RKO (cell line): ENCODE measurements around the gene TOP2B.
A peak's percentile ranks its signal among the peaks of the same experiment; 100 is the strongest.

Experiments
- DNase-seq: peaks from one replicate; pipeline ENCODE4 v3.0.0-alpha.2; 2016; ENCODE audit warnings: low spot score

The TOP2B gene

DNA sequence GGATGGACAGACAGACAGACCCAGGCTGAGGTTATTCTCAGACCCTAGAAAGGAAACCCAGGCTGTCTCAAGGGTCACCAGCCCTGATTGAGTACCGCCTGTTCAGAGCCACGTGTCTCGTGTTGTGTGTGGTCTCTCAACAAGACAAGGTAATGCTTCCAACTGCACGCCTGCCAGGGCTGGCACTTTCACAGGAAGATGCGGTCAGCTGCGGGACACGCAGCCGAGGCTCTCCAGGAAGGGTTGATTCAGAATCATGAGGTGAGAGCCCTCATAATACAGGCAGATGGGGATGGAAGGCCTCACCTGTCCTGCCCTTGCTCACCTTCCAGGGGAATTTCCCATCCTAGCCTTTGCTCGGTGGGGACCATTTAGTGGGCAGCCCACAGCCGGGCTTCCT, 81.4 kb downstream of the TOP2B start:
- no peak for DNase-seq

DNA sequence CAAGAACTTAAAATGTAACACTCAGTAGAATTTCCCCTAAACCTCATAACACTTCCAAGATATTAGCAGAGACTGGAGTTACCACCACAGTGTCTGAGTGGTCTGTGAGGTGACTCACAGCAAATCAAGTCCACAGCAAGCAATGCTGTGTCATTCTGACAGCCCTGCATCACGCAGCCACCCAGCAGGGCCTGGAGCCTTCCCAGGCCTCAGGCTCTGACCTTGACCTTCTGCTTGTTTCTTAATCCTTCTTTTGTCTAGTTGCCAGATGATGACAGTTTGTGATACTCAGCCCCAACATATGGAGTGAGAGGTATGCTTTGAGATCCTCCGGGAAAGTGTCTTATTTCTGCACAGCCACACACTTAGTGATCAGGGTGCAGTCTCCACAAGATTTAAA, 82.5 kb downstream of the TOP2B start:
- DNase-seq: peak; percentile 76

DNA sequence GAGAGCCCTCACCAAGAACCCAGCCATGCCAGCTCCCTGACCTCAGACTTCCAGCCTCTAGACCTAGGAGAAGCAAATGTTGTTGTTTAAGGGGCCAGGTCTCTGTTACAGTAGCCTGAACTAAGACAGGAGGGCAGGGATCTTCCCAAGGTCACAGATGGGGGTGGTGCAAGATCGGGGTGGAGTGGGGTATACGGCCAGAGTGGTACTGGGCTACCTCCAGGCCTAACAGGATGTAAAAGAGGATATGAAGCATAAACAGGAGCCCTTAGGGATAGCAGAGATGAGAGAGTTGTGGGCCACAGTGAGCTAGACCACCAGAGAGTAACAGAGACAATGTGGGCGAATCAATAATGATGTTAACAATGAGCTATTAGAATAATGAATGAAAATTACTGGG, 82.9 kb downstream of the TOP2B start:
- no peak for DNase-seq

DNA sequence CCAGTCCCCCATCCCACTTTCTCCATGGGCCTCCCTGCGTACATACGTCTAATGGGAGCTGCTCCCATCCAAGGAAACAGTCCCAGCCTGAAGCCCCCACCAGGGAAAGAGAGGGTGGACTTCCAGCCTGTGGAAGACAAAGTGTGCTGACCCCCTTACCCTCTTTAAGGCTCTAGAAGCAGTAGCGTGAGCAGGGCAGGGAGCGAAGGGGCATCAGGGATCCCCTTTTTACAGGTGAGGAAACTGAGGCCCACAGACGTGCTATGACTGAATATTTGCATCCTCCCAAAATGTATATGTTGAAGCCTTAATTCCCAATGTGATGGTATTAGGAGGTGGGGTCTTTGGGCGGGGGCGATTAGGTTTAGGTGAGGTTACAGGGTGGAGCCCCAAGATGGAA, 83.4 kb downstream of the TOP2B start:
- DNase-seq: no peak

DNA sequence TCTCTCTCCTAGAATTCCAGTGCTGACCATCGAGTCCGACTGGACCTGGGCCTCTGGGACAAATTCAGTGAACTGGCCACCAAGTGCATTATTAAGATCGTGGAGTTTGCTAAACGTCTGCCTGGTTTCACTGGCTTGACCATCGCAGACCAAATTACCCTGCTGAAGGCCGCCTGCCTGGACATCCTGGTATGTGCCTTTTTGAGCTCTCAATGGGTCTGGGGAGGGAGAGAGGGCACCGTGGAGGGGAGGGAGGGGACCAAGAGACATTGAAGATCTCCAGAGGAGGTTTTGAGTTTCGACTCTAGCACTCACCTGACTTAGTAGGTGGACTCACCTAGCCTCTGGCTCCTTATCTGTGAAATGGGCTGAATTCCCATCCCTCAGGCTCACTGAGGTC, 84.2 kb downstream of the TOP2B start:
- no peak for DNase-seq

DNA sequence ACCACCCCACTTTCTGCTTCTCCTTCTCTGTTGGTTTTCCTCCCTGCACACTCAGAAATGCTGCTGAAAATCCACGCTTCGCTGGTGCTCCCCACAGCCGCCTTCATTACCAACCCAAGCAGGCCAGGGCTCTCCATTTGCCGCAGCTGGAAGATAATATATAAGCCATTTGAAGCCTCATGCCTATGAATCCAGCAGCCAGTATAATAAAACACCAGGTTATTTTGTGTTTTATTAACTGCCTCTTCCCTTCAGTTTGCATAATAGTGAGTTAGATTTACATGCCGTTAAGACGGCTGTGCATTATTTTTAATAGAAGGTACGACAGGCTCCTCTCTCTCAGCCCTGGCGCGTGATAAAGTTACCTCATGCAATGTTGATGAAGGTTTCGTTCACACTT, 86.6 kb downstream of the TOP2B start:
- DNase-seq: no peak

DNA sequence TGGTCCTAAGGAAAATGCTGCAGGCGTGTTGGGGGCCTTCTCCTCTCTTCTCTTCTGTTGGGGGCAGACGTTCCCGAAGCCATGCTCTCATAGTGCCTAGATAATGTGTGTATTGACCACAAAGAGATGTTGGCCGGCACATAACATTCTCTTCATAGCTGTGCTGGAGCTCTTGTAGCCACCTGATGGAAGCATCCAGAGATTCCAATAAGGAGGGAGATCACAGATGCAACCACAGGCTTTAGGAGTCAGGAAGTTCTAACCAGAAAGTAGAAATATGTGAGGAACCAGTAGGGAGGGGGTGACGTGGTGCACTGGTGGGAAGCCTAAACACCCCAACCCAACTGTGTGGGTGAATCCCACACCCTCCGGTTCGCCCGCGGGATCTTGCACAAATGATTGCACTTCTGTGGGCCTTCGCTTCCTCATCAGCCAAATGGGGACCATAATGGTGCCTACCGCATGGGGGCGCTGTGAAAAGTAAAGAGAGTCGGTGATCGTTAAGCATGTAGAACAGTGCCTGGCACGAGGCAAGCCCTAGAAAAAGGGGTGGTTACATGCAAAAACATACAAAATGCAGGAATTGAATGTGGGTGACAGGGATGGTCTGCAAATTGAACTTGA, 87.8 kb downstream of the TOP2B start:
- DNase-seq: no peak

DNA sequence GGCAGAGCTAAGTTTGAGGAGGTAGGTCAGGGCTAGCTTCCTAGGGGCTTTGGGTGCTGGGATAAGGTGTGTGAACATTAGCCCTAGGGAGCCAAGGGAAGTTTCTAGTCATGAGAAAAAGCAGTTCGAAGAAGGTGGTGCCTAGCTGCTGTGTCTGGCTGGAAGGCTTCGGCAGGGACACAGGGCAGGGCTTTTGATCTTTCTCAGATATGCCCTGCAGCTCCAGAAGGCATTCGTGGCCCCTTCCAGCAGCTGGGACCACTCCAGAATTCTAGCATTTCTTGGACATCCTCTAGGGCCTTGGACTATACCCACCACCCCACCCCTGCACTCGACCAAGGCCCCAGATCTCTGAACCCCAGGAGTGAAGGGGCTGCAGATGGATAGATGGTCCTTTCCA, 88.6 kb downstream of the TOP2B start:
- DNase-seq: no peak

DNA sequence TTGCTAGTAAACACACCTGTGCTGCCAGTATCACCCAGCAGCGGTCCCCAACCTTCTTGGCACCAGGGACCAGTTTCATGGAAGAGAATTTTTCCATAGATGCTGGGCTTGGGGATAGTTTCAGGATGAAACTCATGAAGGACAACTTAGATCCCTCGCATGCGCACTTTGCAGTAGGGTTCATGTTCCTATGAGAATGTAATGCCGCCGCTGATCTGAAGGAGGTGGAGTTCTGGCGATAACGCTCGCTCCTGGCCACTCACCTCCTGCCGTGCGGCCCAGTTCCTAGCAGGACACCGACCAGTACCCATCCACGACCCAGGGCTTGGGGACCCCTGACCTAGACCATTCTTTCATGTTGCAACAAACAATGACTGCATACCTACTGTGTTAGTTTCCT, 89.7 kb downstream of the TOP2B start:
- DNase-seq: no peak

DNA sequence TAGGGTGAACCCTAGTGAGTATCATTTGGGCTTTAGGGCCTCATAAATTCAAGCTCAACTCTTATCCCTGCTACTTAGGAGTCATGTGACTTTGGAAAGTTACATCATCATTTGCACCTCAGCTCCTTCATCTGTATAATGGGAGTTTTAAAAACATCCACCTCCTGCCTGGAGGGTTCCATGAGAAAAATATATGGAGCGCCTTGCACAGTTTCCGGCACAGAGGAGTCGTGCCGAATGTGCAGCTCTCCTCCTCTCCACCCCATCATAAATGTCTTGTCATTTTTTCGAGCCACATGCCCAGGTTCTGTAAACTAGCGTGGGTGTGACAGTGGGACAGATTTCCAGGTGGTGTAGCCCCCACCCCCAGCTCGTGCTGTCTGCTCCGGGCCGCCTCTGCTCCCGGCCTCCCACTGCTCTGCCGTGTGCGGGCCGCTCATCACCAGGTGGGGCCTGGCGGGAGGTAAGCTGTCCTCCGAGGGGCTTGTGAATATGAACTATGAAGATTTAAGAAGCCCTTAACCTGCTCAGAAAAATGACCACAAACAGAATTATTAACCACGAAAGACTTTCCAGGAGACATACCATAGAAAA, 90.4 kb downstream of the TOP2B start:
- DNase-seq: no peak

DNA sequence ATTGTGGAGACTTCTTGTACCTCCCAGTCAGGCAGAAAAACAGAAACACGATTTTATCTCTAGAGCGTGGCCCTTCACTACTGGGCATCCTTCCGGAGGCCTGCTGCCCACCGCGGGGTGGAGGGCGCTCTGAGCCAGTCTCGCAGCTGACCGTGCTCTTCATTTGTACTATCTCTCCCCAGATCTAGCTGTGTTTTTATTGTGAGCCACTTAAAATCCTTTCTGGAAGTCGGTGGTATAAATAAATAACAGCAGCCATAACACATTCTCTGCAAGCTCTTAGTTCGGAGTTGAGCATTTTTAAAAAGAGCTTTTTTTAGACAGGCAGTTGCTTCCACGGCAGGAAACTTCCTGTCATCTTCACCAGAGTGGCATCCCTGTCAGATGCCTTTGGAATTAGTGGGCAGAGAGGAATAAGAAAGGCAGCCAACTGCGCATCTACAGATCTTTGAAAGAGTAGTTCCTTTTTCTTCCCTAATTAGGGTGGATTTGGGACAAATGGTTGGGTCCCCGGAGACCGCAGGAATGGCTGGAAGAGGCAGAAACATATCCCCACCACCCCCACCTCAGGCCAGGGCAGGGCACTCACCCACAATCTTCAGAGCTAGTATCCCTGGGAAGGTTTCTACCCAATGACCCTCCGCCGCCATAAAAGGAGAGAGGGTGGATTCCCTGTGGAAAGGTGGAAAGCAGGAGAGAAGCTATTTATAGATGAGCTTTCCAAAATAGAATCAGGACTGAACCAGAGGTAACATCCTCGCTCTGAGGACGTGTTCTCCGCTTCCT, 91.1 kb downstream of the TOP2B start:
- DNase-seq: no peak

DNA sequence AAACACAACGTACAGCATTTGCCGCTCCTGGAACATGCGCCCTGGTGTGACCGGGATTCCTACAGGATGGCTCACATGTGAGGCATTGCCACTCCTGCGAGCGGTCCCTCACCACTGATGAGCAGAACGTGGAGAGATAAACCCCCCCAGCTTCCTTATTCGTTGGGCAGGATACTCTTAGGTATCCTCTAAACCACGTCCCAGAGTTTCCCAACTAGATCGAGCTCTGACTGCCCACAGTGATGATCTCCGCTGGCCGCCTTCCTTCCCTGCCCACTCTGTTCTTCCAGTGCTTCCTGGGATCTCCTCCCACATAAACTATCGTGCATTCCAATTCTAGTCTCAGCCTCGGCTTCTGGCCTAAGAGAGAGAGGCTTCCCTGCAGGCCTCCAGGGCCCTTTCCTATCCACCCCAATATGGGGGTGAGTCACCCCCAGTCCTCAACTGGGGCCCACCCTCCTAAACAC, 91.8 kb downstream of the TOP2B start:
- no peak for DNase-seq

DNA sequence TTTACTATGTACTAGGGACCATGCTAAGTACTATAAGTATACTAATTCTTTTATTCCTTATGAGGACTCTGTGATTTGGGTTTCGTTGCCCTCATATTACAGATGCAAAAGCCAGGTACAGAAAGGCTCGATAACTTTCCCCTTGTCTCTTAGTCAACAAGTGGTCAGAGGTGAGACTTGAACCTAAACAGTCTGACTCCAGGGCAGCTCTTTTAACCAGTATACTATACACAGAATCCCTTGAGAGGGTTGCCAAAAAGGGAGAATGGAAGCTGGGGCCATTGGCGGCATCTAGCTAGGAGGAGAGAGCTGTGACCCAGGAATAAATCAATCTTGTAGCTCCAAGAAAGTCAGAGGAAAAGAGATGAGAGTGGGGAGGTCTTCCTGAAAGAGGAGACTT, 92.4 kb downstream of the TOP2B start:
- no peak for DNase-seq

DNA sequence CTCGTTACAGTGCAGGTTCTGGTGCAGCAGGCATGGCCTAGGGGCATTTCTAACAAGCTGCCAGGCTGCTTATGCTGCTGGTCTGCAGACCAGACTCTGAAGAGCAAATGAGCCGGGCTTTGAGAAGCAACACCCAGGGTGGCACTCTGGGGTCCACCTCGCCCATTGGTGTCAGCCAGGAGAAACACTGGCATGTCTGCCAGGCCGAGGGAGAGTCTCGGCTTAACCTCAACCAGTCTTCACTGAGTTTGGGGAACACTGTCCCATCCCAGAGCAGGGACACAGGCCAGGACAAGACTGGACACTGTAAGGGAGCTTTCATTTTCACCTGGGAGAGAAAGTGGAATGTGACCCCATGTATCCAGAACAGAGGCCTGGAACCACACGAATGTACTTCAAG, 93.4 kb downstream of the TOP2B start:
- DNase-seq: no peak

DNA sequence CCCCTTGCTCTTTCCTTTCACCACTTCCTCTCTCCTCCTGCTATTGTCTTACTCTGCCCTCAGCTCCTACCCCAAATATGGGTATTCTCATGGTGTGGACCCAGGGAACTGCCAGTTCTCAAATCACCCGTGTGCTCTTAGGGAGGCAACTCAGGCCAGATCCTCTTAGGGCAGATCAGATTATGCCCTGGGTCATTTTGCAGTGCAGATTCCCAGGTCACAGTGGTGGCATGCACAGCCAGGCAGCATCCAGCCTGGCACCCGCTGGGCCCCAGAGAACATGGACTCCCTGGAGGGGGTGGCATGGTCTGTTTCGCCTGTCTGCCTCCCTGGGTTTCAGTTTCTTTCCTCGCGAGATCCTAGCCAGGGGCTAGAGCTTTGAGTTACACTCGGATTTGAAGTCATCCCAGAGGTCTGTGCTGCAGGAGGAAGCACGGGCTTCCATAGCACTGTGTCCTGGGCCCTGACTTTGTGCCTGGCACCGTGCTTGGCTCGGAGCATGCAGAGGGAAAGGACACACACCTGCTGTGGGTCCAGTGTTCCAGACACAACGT, 96.1 kb downstream of the TOP2B start:
- no peak for DNase-seq

DNA sequence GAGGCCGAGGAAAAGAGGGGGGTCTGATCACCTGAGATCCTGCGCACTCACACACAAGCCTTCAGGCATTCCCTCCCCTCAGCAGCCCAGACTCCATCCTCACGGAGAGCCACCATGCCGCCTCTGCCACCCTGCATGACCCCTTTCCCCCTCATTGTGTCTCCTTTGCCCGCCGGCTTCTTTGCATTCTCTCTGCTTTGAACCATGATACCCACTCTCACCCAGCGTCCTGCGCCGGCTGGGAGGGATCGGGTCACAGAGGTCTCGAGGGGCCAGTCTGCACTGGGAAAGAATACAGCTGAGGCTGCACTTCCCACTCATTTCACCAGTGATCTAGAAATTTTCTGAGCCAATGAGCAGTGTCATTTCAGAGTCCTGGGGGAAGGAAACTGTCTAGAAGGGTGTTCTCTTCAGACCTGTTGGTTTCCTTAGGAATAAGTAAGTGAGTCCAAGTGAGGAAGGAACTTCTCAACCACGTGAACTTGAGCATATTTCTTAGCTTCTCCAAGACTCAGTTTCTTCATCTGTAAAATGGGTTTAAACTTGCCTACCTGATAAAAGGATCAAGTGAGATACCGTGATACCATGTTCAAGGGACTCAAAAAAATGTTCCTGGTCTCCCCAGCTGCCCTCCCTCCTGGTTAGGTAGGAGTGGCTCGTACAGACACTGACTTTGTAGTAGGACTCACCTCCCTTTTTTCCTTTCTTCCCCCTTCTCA, 96.7 kb downstream of the TOP2B start:
- no peak for DNase-seq

DNA sequence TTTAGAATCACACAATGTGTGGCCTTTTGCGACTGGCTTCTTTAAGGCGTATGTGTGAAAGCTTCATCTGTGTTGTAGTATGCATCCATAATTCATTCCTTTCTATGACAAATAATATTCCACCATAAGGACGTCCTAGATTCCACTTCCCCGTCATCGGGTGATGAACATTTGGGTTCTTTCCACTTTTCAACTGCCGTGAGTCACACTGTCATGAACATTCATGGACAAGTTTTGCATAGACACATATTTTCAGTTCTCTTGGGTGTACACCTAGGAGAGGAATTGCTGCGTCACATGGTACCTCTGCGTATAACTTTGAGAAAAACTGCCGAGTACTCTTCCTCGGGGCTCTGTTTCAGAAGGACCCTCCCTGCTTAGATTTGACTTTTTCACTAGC, 97.3 kb downstream of the TOP2B start:
- DNase-seq: no peak

DNA sequence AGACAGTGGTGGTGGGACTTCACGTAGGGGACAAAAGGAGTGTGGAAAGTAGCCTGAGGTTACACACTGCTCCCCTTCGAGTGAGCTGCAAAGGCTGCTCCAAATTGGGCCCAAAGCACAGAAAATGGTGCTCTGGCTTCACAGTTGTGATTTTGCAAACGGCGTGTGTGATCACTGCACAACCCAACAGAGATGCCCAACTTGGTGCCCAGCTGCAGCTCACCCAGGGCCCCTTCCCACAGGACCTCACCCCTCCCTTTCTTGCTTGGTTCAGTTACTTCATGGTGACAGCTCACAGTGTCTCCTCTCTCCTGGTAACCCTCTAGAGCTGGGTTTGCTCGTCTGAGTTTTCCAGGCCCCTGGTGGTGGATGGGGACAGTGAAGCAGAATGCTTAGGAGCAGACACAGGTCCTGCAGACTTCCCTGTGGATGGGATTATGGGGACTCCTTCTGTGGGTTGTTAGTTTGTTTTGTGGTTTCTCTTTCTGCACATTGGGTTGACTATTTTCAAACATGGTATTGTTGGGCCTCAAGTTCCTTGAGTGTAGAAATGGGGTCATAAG, 98.3 kb downstream of the TOP2B start:
- no peak for DNase-seq

DNA sequence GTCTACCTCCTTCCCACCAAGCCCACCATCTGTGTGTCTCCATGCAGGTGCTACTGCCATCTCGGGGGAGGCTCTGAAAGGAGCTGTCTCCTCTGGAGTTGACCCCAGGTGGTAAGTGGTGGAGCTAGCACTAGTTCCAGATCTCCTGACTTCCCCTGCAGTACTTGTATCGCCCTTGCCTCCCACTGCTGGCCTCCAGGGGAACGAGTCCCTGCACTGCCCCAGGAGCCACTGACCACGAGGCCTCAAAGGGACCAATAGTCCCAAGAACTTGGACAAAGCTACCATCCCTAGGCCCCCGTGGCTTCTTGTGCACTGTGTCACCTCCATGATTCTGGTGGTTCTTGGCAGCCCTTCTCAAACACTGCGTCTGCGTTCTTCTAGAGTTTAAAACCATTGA, 98.9 kb downstream of the TOP2B start:
- DNase-seq: no peak

DNA sequence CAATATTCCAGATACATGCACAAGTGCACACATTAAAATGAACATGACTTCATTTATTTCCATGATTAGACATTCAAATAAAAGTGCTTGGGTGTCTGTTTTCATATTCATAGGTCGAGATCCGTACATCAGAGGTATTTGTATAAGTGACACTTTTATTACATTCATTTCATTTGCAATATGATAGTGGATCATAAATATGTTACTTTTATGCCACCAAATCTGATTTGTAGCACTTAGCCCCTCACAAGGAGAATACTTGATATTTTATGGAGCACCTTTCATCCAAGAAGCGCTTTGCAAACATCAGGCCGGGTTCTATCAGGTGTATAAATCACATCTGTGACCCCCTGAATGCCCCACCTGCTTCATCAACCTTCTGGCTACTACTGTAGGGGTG, 100.6 kb downstream of the TOP2B start:
- no peak for DNase-seq

DNA sequence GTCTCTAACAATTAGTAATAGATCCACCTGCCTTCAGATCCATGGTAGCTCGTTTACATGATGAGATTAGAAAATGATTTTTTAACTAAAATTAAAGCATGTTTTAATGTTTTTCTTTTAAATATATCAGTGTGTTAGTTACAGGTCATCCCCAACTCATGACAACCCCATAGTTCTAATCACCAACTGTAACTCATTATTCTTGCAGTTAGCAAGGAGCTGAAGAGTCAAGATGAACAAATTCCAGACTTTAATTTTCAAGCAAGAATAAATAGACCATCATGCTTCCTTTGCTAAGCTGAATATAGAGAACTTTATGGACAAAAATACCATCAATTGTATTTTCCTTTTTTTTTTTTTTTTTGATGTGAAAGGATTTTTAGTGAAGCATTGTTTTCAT, 101.1 kb downstream of the TOP2B start:
- DNase-seq: no peak

DNA sequence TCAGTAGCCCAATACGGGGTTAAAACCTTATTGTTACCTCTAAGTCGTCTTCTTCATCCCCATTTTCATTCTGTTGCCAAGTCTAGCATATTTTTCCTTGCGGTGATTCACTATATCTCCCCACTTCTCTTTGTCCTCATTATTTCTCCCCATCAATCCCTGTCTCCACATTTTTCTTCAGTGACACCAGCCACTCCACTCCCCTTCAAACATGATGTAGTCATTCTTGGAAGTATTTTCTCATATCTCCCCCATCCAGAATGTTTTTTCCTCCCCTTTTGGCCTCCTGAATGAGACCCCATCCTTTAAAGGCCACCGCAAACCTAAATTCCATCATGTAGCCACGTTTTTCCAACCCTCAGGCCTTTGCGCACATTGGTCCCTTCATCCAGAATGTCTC, 105.9 kb downstream of the TOP2B start:
- no peak for DNase-seq
